DND-41 (cell line): ENCODE measurements around the gene FMN1.

Source experiments
- ATAC-seq: fragments of 200-7000 bp; cut with Tn5 transposase; 3 replicates; pipeline ENCODE4 v1.9.1; 2021; ENCODE audit warnings: low read depth; ENCODE audit not compliant: insufficient read depth
- DNase-seq: peaks from one replicate; pipeline ENCODE4 v3.0.0-alpha.2; 2020
- H2AFZ ChIP-seq: 2 replicates; pipeline ENCODE4 v1.6.0; 2012; ENCODE audit warnings: low read depth, low read length
- H3K27ac ChIP-seq: 2 replicates; pipeline ENCODE4 v1.5.1; 2012; ENCODE audit warnings: low read length, inconsistent platforms
- H3K27me3 ChIP-seq: fragments of 200-600 bp; sonication (generic); 2 replicates; pipeline ENCODE4 v1.6.0; 2012; ENCODE audit warnings: low read length, mild to moderate bottlenecking, inconsistent platforms; ENCODE audit not compliant: insufficient read depth, poor library complexity
- H3K36me3 ChIP-seq: 2 replicates; pipeline ENCODE4 v1.5.1; 2012; ENCODE audit warnings: low read length, inconsistent platforms; ENCODE audit not compliant: insufficient read depth
- H3K4me1 ChIP-seq: 2 replicates; pipeline ENCODE4 v1.5.1; 2012; ENCODE audit warnings: mild to moderate bottlenecking, low read length; ENCODE audit not compliant: insufficient read depth
- H3K4me2 ChIP-seq: 2 replicates; pipeline ENCODE4 v1.6.0; 2012; ENCODE audit warnings: mild to moderate bottlenecking, moderate library complexity, low read length, inconsistent platforms; ENCODE audit not compliant: insufficient read depth
- H3K4me3 ChIP-seq, 2 experiments: fragments of 200-600 bp in 1 of 2; shearing (Covaris generic) in 1 of 2; 2 replicates each; pipeline ENCODE4 v1.5.1; 2012 to 2016; ENCODE audit warnings: inconsistent platforms in 2 of 2, low read length in 2 of 2, mild to moderate bottlenecking in 2 of 2, low read depth in 1 of 2, moderate library complexity in 1 of 2
- H3K79me2 ChIP-seq: 2 replicates; pipeline ENCODE4 v1.6.0; 2012; ENCODE audit warnings: low read length, inconsistent platforms; ENCODE audit not compliant: insufficient read depth
- H3K9ac ChIP-seq: 2 replicates; pipeline ENCODE4 v1.6.0; 2012; ENCODE audit warnings: low read depth, mild to moderate bottlenecking, inconsistent platforms, low read length, moderate library complexity
- H3K9me3 ChIP-seq: 2 replicates; pipeline ENCODE4 v1.5.1; 2012; ENCODE audit warnings: low read length, moderate library complexity, mild to moderate bottlenecking, inconsistent platforms; ENCODE audit not compliant: insufficient read depth, severe bottlenecking
- H4K20me1 ChIP-seq: 2 replicates; pipeline ENCODE4 v1.6.0; 2012; ENCODE audit warnings: low read length; ENCODE audit not compliant: insufficient read depth
- EZH2 ChIP-seq: IDR thresholded peaks from 3 replicates; pipeline ENCODE4 v1.6.1; 2012; ENCODE audit warnings: borderline replicate concordance, low read depth, mild to moderate bottlenecking, moderate library complexity, low read length, inconsistent platforms; ENCODE audit not compliant: severe bottlenecking
- TF ChIP-seq, protein P1 (sequence below): IDR thresholded peaks from 2 replicates; pipeline ENCODE4 v1.5.1; 2012; ENCODE audit warnings: borderline replicate concordance, low read length, moderate library complexity, mild to moderate bottlenecking; ENCODE audit not compliant: poor library complexity, severe bottlenecking; ENCODE audit errors: extremely low read depth

Gene FMN1

DNA sequence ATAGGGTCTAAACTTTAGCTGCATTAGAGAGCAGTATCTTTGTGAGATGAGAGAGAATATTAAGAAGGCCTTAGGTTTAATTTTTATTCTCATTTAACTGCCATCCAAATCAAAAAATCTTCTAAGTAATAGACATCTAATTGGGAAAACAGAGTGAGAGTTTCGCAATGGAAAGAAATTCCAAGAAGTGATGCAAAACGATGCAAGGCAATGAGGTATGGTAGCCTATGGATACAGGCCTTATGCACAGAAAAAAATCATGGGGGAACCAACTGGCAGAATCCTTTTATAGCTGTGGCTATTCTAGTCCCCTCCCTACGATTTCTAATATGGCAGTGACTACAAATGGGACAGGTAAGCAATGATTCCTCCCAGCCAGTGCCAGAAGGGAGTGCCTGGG, 250.8 kb downstream of the FMN1 start:
- H3K79me2 ChIP-seq = no peaks in the 10 kb centered on the region
- DNase-seq (no peak), ATAC-seq (no peak)
- H3K9ac ChIP-seq = no peak overlapping the region
- H4K20me1 ChIP-seq = no peaks in the 10 kb centered on the region
- H2AFZ ChIP-seq = no peak overlapping the region
- H3K4me1 ChIP-seq = no peaks in the 10 kb centered on the region
- TF ChIP-seq, protein P1, sequence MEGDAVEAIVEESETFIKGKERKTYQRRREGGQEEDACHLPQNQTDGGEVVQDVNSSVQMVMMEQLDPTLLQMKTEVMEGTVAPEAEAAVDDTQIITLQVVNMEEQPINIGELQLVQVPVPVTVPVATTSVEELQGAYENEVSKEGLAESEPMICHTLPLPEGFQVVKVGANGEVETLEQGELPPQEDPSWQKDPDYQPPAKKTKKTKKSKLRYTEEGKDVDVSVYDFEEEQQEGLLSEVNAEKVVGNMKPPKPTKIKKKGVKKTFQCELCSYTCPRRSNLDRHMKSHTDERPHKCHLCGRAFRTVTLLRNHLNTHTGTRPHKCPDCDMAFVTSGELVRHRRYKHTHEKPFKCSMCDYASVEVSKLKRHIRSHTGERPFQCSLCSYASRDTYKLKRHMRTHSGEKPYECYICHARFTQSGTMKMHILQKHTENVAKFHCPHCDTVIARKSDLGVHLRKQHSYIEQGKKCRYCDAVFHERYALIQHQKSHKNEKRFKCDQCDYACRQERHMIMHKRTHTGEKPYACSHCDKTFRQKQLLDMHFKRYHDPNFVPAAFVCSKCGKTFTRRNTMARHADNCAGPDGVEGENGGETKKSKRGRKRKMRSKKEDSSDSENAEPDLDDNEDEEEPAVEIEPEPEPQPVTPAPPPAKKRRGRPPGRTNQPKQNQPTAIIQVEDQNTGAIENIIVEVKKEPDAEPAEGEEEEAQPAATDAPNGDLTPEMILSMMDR = no peak
- TF ChIP-seq EZH2 = no peak
- H3K27me3 ChIP-seq = no peaks in the 10 kb centered on the region
- no peak overlapping the region for H3K4me3 ChIP-seq
- H3K9me3 ChIP-seq = no peaks in the 10 kb centered on the region
- H3K4me2 ChIP-seq = no peak overlapping the region
- no peak overlapping the region for H3K27ac ChIP-seq
- H3K36me3 ChIP-seq = no peaks in the 10 kb centered on the region

DNA sequence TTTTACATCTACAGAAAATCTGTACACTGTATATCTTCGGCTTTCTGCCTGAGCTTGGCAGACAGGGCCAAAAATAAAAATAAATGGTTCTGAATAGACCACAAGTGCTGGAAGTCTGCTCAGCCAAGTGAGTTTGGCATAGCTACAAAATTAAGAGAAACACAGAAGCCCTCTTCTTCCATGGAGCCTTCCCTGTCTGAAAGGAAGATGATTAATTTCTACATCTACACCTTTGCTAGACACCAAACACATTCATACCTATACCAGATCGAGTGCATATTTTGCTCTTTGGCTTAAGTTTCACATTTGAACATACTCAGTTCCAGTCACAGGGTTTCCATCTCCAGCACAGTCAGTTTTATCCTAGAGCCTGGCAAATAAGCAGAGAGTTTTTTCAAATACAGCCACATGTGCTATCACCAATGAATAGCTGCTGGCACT, 252.1 kb downstream of the FMN1 start:
- H3K9me3 ChIP-seq = no peaks in the 10 kb centered on the region
- no peak overlapping the region for H3K4me2 ChIP-seq
- H4K20me1 ChIP-seq = no peaks in the 10 kb centered on the region
- no peak overlapping the region for H3K27ac ChIP-seq
- no peak for ATAC-seq
- no peak overlapping the region for H2AFZ ChIP-seq
- H3K36me3 ChIP-seq = no peaks in the 10 kb centered on the region
- no peaks in the 10 kb centered on the region for H3K4me1 ChIP-seq
- H3K4me3 ChIP-seq = no peak overlapping the region
- DNase-seq = no peak
- H3K9ac ChIP-seq = no peak overlapping the region
- no peak for TF ChIP-seq EZH2
- TF ChIP-seq, protein P1 = no peak
- no peaks in the 10 kb centered on the region for H3K79me2 ChIP-seq
- H3K27me3 ChIP-seq = peaks cover 2% of the 10 kb centered on the region

DNA sequence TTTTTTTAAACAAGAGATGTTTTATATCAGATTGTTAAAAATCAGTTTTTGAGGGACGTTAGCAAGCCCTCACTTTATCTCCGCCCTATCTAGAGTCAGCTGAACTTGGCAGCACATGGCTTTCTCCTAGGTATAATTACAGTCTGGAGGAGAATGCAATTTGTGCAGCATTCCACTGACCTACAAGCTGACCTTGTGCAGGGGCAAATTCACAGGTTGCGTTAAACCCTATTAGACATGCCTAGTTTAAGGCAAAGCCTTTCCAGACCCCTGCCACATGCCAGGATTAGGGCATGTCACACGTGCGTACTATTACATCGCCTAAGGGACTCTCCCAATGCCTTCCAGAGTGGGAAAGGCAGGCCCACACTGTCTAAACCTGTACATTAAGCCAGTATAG, 252.7 kb downstream of the FMN1 start:
- TF ChIP-seq, protein P1 = no peak
- no peak for TF ChIP-seq EZH2
- Histone ChIP-seq H3K9ac (no peak overlapping the region), H3K79me2 (no peaks in the 10 kb centered on the region), H3K9me3 (no peaks in the 10 kb centered on the region), H4K20me1 (no peaks in the 10 kb centered on the region), H3K4me2 (no peak overlapping the region), H2AFZ (no peak overlapping the region), H3K27ac (no peak overlapping the region), H3K4me3 (no peak overlapping the region), H3K36me3 (no peaks in the 10 kb centered on the region), H3K4me1 (no peaks in the 10 kb centered on the region), H3K27me3 (peaks cover 2% of the 10 kb centered on the region)
- ATAC-seq = no peak
- DNase-seq = no peak

DNA sequence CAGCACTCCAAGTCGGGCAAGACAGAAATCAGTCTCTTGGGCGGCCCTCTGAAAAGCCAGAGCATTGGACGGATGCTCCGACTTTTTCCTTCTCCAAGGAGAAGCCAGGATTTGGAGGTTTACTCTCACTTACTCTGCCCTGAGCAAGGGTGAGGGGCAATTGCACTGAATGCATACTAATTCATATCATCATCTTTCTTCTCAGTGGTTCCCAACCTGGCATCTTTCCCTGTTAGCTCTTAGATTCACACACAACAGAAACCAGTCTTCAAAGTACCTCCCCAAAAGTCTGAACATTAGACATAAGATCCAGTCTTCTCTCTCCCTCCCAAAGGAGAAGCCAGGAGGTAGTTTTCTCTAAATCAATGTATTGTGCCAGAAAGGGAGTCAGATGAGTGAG, 257.5 kb downstream of the FMN1 start:
- Histone ChIP-seq H4K20me1 (no peaks in the 10 kb centered on the region), H3K4me2 (no peak overlapping the region), H3K9ac (no peak overlapping the region), H3K4me1 (no peaks in the 10 kb centered on the region), H3K36me3 (no peaks in the 10 kb centered on the region), H3K4me3 (no peak overlapping the region), H3K79me2 (no peaks in the 10 kb centered on the region), H3K27ac (no peak overlapping the region), H3K27me3 (peaks cover 2% of the 10 kb centered on the region), H3K9me3 (no peaks in the 10 kb centered on the region), H2AFZ (no peak overlapping the region)
- DNase-seq (no peak), ATAC-seq (no peak)
- TF ChIP-seq EZH2 = no peak
- TF ChIP-seq, protein P1 = no peak
